KMS-11 (cell line): ENCODE data around the gene ISX.
"Not testable (repeated sequence)": the region's sequence is repeated elsewhere in the genome, so short reads cannot be mapped to it uniquely, and the experiment has no call there.

Experiments
- H2AFZ ChIP-seq: fragments of 200-600 bp; sonication (generic); 2 replicates; pipeline ENCODE4 v1.6.1; 2016; ENCODE audit warnings: antibody characterized with exemption, mixed run types, low read depth
- H3K27ac ChIP-seq: fragments of 200-600 bp; sonication (generic); 2 replicates; pipeline ENCODE4 v1.6.1; 2016; ENCODE audit warnings: mild to moderate bottlenecking, mixed run types
- H3K27me3 ChIP-seq: fragments of 200-600 bp; sonication (generic); 2 replicates; pipeline ENCODE4 v1.6.1; 2017; ENCODE audit warnings: mild to moderate bottlenecking, low read depth, mixed run types, moderate library complexity; ENCODE audit not compliant: insufficient read depth
- H3K36me3 ChIP-seq: fragments of 200-600 bp; sonication (generic); 2 replicates; pipeline ENCODE4 v1.6.1; 2017; ENCODE audit warnings: mild to moderate bottlenecking, mixed run types; ENCODE audit not compliant: insufficient read depth
- H3K4me1 ChIP-seq: fragments of 200-600 bp; sonication (generic); 2 replicates; pipeline ENCODE4 v1.6.1; 2016; ENCODE audit warnings: mild to moderate bottlenecking, low read depth, mixed run types; ENCODE audit not compliant: poor library complexity, severe bottlenecking
- H3K4me2 ChIP-seq: fragments of 200-600 bp; sonication (generic); 2 replicates; pipeline ENCODE4 v1.7.0; 2016; ENCODE audit warnings: mild to moderate bottlenecking, mixed run types
- H3K4me3 ChIP-seq: fragments of 200-600 bp; sonication (generic); IDR thresholded peaks from 2 replicates; pipeline ENCODE4 v1.6.1; 2017; ENCODE audit warnings: low read depth, low read length, mixed read lengths; ENCODE audit not compliant: insufficient read depth
- H3K79me2 ChIP-seq: fragments of 200-600 bp; sonication (generic); 2 replicates; pipeline ENCODE4 v1.6.1; 2016; ENCODE audit warnings: low read depth, mixed run types; ENCODE audit not compliant: insufficient read depth
- H3K9ac ChIP-seq: fragments of 200-600 bp; sonication (generic); 2 replicates; pipeline ENCODE4 v1.6.1; 2016; ENCODE audit warnings: mild to moderate bottlenecking, mixed run types
- H4K20me1 ChIP-seq: fragments of 200-600 bp; sonication (generic); 2 replicates; pipeline ENCODE4 v1.6.1; 2016; ENCODE audit warnings: mild to moderate bottlenecking, mixed run types; ENCODE audit not compliant: insufficient read depth
- CTCF ChIP-seq: fragments of 200-600 bp; sonication (generic); conservative IDR thresholded peaks from 2 replicates; pipeline ENCODE4 v1.6.1; 2017; ENCODE audit warnings: low read depth, mild to moderate bottlenecking, antibody characterized with exemption, low read length, moderate library complexity, mixed read lengths

The ISX gene

GRCh38 chr22:35045451-35045850 is 20.5 kb upstream of the ISX start:
- H2AFZ ChIP-seq = no peak overlapping the region
- no peak overlapping the region for H3K4me3 ChIP-seq
- no peak overlapping the region for H3K27ac ChIP-seq
- no peaks in the 10 kb centered on the region for H4K20me1 ChIP-seq
- H3K4me1 ChIP-seq = no peaks in the 10 kb centered on the region
- H3K36me3 ChIP-seq = no peaks in the 10 kb centered on the region
- no peak overlapping the region for H3K9ac ChIP-seq
- no peaks in the 10 kb centered on the region for H3K27me3 ChIP-seq
- H3K4me2 ChIP-seq = no peak overlapping the region
- no peak for TF ChIP-seq CTCF
- no peaks in the 10 kb centered on the region for H3K79me2 ChIP-seq

DNA sequence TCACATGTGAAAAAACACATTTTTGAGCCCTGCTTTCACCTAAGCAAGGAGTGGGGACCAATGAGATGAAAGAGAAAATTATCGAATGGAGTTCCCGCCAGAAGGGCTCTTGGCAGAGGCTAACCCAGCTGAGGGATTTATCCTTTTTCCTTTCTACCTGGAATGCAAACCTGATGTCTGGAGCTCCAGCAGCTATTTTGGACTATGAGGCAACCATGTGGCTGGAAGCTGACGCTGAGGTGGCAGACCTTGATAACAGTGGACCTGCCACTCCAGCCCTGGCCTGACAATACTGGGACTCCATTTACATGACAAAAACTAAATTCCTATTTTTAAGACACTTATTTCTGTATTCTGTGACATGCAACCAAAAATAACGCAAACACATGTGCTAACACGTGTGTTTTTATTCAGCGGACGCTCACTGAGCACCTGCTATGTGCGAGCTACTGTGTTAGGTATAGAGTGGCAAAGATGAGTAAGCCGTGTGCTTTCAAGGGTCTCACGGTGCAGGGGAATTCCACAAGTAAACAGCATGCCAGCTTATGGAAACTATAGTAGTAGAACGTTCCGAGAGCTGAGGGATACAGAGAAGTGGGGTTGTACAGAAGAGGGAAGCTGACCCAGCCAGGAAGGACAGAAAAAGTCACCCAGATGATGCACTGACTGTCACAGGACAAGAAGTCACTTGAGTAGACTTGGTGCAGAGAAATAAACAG is 19.1 kb upstream of the ISX start:
- H3K4me1 ChIP-seq = no peaks in the 10 kb centered on the region
- H3K4me2 ChIP-seq = no peak overlapping the region
- H3K36me3 ChIP-seq = no peaks in the 10 kb centered on the region
- H4K20me1 ChIP-seq = no peaks in the 10 kb centered on the region
- H3K79me2 ChIP-seq = no peaks in the 10 kb centered on the region
- TF ChIP-seq CTCF = no peak
- H3K9ac ChIP-seq = no peak overlapping the region
- no peak overlapping the region for H3K27ac ChIP-seq
- no peaks in the 10 kb centered on the region for H3K27me3 ChIP-seq
- H2AFZ ChIP-seq = no peak overlapping the region
- no peak overlapping the region for H3K4me3 ChIP-seq

- H3K4me3 ChIP-seq, H3K27ac ChIP-seq, H3K36me3 ChIP-seq, H3K4me2 ChIP-seq, H3K27me3 ChIP-seq, H4K20me1 ChIP-seq, H3K9ac ChIP-seq, H3K4me1 ChIP-seq, H2AFZ ChIP-seq, H3K79me2 ChIP-seq: not testable (repeated sequence)
Measured at GRCh38 chr22:35050038-35050437, 15.9 kb upstream of the ISX start.

DNA sequence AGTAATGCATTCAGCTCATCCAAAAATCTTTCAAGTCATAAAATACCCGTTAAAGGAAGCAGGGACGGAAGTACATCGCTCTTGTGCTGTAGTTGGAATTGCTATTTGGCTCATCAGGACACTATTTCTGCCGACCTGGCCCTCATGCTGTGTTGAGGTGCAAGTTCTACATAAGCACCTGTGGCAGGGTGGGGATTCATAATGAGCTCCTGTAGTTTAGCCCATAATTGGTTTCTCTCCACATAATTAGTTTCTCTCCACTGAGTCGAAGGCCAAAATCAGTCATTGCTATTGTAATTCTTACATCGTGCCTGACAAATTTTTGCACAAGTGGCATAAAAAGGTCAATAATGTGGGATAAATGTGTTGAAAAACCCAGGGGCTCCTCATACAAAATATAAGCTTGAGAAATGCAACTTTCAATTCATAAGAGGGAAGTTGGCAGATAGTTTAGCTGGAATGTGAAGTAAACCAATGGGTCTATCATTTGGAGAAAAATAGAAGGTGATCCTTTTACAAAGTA is 14.9 kb upstream of the ISX start:
- Histone ChIP-seq H3K79me2 (no peaks in the 10 kb centered on the region), H4K20me1 (no peaks in the 10 kb centered on the region), H3K4me1 (no peaks in the 10 kb centered on the region), H3K9ac (no peak overlapping the region), H3K36me3 (no peaks in the 10 kb centered on the region), H3K27me3 (no peaks in the 10 kb centered on the region), H2AFZ (no peak overlapping the region), H3K27ac (no peak overlapping the region), H3K4me2 (no peak overlapping the region), H3K4me3 (no peak overlapping the region)
- TF ChIP-seq CTCF = no peak

- Histone ChIP-seq H3K79me2 (no peaks in the 10 kb centered on the region), H3K4me3 (no peak overlapping the region), H3K4me2 (no peak overlapping the region), H3K9ac (no peak overlapping the region), H4K20me1 (no peaks in the 10 kb centered on the region), H3K27ac (no peak overlapping the region), H2AFZ (no peak overlapping the region), H3K27me3 (no peaks in the 10 kb centered on the region), H3K36me3 (no peaks in the 10 kb centered on the region), H3K4me1 (no peaks in the 10 kb centered on the region)
- no peak for TF ChIP-seq CTCF
Measured at GRCh38 chr22:35051791-35052190, 14.2 kb upstream of the ISX start.
